ENCODE results near the gene CAPN13.

The CAPN13 gene

GRCh38 chr2:30759481-30759880 lies 47.8 kb downstream of the CAPN13 start:
- no peaks in the 10 kb centered on the region for H3K36me3 ChIP-seq (ENCODE audit: insufficient read depth, low read length)
- H3K9ac ChIP-seq (ENCODE audit: low read length): no peak overlapping the region
- no peak overlapping the region for H3K27ac ChIP-seq (ENCODE audit: low read depth, low read length, poor library complexity, severe bottlenecking)
- no peaks in the 10 kb centered on the region for H3K4me1 ChIP-seq (ENCODE audit: insufficient read depth, low read length, severe bottlenecking)
- H3K79me2 ChIP-seq (ENCODE audit: insufficient read depth, low read length): no peaks in the 10 kb centered on the region
- H2AFZ ChIP-seq (ENCODE audit: low read length): no peak overlapping the region
- no peak for TF ChIP-seq EZH2 (IDR thresholded peaks at IDR 0.05; ENCODE audit: borderline replicate concordance, low read length)
- TF ChIP-seq, protein P1, sequence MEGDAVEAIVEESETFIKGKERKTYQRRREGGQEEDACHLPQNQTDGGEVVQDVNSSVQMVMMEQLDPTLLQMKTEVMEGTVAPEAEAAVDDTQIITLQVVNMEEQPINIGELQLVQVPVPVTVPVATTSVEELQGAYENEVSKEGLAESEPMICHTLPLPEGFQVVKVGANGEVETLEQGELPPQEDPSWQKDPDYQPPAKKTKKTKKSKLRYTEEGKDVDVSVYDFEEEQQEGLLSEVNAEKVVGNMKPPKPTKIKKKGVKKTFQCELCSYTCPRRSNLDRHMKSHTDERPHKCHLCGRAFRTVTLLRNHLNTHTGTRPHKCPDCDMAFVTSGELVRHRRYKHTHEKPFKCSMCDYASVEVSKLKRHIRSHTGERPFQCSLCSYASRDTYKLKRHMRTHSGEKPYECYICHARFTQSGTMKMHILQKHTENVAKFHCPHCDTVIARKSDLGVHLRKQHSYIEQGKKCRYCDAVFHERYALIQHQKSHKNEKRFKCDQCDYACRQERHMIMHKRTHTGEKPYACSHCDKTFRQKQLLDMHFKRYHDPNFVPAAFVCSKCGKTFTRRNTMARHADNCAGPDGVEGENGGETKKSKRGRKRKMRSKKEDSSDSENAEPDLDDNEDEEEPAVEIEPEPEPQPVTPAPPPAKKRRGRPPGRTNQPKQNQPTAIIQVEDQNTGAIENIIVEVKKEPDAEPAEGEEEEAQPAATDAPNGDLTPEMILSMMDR (IDR thresholded peaks at IDR 0.05; ENCODE audit: low read length): no peak
- no peaks in the 10 kb centered on the region for H3F3A ChIP-seq (ENCODE audit: insufficient read depth, low read length)
- H3K4me2 ChIP-seq (ENCODE audit: low read length): no peak overlapping the region
- H4K20me1 ChIP-seq (ENCODE audit: insufficient read depth, low read length): no peaks in the 10 kb centered on the region
- H3K4me3 ChIP-seq (ENCODE audit: low read depth, low read length, poor library complexity, severe bottlenecking): no peak overlapping the region
- H3K27me3 ChIP-seq (ENCODE audit: insufficient read depth, low read length): 0 out of 2 replicates have a peak, but pooled peaks cover 5% of the 10 kb centered on the region
- H3K9me3 ChIP-seq (ENCODE audit: low read length): no peaks in the 10 kb centered on the region
- no peaks in the 10 kb centered on the region for H3K9me2 ChIP-seq (ENCODE audit: low read depth, low read length)

DNA sequence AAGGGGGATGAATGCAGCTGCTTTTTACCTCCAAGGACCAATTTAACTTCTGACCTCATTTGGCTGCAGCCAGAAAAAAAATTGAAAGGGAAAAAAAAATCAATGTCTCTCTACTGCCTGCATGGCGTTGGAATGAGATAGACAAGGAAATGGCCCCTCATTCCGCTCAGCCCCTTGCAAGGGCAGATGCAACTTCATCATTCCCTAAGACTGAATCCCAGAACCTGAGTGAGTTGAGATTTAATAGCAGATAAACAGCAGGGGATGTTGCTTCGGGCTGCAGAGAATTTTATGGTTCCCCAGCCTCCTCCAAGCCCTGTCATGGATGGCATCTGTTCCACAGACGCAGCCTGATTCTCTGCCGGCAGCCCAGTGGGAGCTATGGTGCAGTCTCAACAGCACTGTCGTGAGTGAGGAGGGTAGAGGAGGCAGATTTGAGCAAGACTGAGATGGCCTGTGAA lies 49.0 kb downstream of the CAPN13 start:
- Histone ChIP-seq H2AFZ (ENCODE audit: low read length) (no peak overlapping the region), H3F3A (ENCODE audit: insufficient read depth, low read length) (no peaks in the 10 kb centered on the region), H3K9ac (ENCODE audit: low read length) (no peak overlapping the region), H3K4me2 (ENCODE audit: low read length) (no peak overlapping the region), H3K79me2 (ENCODE audit: insufficient read depth, low read length) (no peaks in the 10 kb centered on the region), H3K4me3 (ENCODE audit: low read depth, low read length, poor library complexity, severe bottlenecking) (no peak overlapping the region), H3K4me1 (ENCODE audit: insufficient read depth, low read length, severe bottlenecking) (no peaks in the 10 kb centered on the region), H3K9me3 (ENCODE audit: low read length) (no peaks in the 10 kb centered on the region), H3K9me2 (ENCODE audit: low read depth, low read length) (no peaks in the 10 kb centered on the region), H4K20me1 (ENCODE audit: insufficient read depth, low read length) (no peaks in the 10 kb centered on the region), H3K27ac (ENCODE audit: low read depth, low read length, poor library complexity, severe bottlenecking) (no peak overlapping the region), H3K27me3 (ENCODE audit: insufficient read depth, low read length) (0 out of 2 replicates have a peak, but pooled peaks cover 5% of the 10 kb centered on the region), H3K36me3 (ENCODE audit: insufficient read depth, low read length) (no peaks in the 10 kb centered on the region)
- TF ChIP-seq, protein P1 (IDR thresholded peaks at IDR 0.05; ENCODE audit: low read length): no peak

DNA sequence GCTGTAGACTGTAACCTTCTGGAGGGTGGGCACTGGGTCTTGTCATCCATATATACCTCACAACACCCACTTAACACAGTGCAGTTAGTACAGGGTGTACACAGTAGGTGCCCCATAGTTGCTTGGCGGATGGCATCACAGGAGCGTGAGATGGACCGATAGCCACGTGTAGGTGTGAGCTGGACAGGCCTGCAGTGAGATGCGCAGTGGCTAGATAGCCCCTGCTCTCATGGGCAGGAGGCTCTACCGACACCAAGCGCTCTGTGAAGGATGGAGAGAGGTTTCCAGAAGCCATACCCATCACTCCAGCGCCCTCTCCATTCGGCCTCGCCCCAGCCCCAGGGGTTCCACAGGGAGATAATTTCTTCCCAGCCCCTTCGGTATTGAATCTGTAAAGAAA lies 49.5 kb downstream of the CAPN13 start:
- H3K9me2 ChIP-seq (ENCODE audit: low read depth, low read length): no peaks in the 10 kb centered on the region
- no peak overlapping the region for H3K4me3 ChIP-seq (ENCODE audit: low read depth, low read length, poor library complexity, severe bottlenecking)
- TF ChIP-seq, protein P1 (IDR thresholded peaks at IDR 0.05; ENCODE audit: low read length): no peak
- TF ChIP-seq EZH2 (IDR thresholded peaks at IDR 0.05; ENCODE audit: borderline replicate concordance, low read length): no peak
- H3K9me3 ChIP-seq (ENCODE audit: low read length): no peaks in the 10 kb centered on the region
- no peak overlapping the region for H2AFZ ChIP-seq (ENCODE audit: low read length)
- H4K20me1 ChIP-seq (ENCODE audit: insufficient read depth, low read length): no peaks in the 10 kb centered on the region
- H3K27ac ChIP-seq (ENCODE audit: low read depth, low read length, poor library complexity, severe bottlenecking): no peak overlapping the region
- H3K79me2 ChIP-seq (ENCODE audit: insufficient read depth, low read length): no peaks in the 10 kb centered on the region
- H3K9ac ChIP-seq (ENCODE audit: low read length): no peak overlapping the region
- 0 out of 2 replicates have a peak, but pooled peaks cover 5% of the 10 kb centered on the region for H3K27me3 ChIP-seq (ENCODE audit: insufficient read depth, low read length)
- no peaks in the 10 kb centered on the region for H3K36me3 ChIP-seq (ENCODE audit: insufficient read depth, low read length)
- no peak overlapping the region for H3K4me2 ChIP-seq (ENCODE audit: low read length)
- H3K4me1 ChIP-seq (ENCODE audit: insufficient read depth, low read length, severe bottlenecking): no peaks in the 10 kb centered on the region
- H3F3A ChIP-seq (ENCODE audit: insufficient read depth, low read length): no peaks in the 10 kb centered on the region
